ENCODE results near the gene TMEM89. TPM values are rescaled to one million over a fixed set of nuclear protein-coding genes. Genes with fewer than 3 reads are reported as not detected.
A peak's percentile ranks its signal among the peaks of the same experiment; 100 is the strongest.

TMEM89 gene
- not detected in 2 replicates for total RNA-seq (2014; rRNA removed; shearing (Covaris generic); ENCODE audit: low replicate concordance)

DNA sequence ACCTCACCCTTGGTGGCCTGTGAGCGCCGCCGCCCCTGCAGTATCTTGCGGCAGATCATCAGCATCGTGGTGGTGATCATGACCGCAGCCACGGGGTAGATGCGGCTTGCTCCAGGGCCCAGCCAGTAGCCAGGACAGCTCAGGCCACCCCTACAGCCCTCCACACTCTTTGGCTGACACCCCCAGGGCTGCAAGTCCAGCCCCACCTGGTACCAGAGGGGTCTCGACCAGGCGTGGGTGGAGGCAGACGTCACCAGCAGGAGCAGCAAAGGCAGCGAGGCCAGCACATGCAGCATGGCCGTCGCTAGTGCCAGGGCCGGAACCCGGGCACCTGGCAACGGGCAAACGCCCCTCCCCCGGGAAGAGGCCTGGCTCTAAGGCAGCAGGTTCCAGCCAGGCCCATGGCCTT lies at the start of gene TMEM89:
TSS of gene TMEM89 (minus strand) at position 309 of the 409 bp plus-strand sequence. CDS start at position 296, 13 bp downstream.
- Histone ChIP-seq H3K36me3 (ENCODE audit: insufficient read depth, low read length) (no peaks in the 10 kb centered on the region; the same call in 1 of the 2 replicates), H3K79me2 (ENCODE audit: low read length) (no peaks in the 10 kb centered on the region), H3K9me3 (ENCODE audit: low read length) (peaks cover 15% of the 10 kb centered on the region), H3K27ac (ENCODE audit: low read length) (no peak within 1 kb of the TSS), H3K9ac (ENCODE audit: low read length) (no peak within 1 kb of the TSS), H4K20me1 (ENCODE audit: insufficient read depth, low read depth, low read length) (no peaks in the 10 kb centered on the region), H3K27me3 (ENCODE audit: low read length) (no peaks in the 10 kb centered on the region), H2AFZ (ENCODE audit: low read length) (no peak within 1 kb of the TSS), H3K4me3 (ENCODE audit: low read length) (no peak within 1 kb of the TSS), H3K4me2 (ENCODE audit: low read depth, low read length, poor library complexity, severe bottlenecking) (no peak within 1 kb of the TSS), H3K4me1 (ENCODE audit: low read length) (no peaks in the 10 kb centered on the region), H3K9me2 (replicated peaks; ENCODE audit: insufficient read depth, low read length) (no peaks in the 10 kb centered on the region)
- no peak for DNase-seq

DNA sequence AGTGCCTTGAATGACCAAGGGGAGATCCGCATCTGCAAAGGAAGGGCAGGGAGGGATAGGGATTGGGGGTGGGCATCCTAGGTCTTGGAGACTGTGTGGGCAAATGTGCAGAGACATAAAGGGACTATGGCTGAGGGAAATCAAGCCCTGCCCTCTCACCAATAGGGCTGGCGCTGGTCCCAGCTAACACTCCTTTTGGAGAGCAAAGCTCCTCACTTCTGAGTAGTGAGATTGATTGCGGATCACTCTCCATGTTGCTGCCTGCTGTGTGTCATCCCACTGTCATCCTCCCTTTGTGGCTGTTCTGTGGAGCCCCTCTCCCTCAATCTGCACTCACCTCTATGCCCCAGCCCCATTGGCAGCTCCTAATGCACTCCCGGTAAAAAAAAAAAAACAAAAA lies 43.4 kb upstream of the TMEM89 start:
- no peak overlapping the region for H3K27ac ChIP-seq (ENCODE audit: low read length)
- H4K20me1 ChIP-seq (ENCODE audit: insufficient read depth, low read depth, low read length) = no peaks in the 10 kb centered on the region
- DNase-seq = no peak
- H3K4me3 ChIP-seq (ENCODE audit: low read length) = no peak overlapping the region
- no peaks in the 10 kb centered on the region for H3K79me2 ChIP-seq (ENCODE audit: low read length)
- H3K9ac ChIP-seq (ENCODE audit: low read length) = no peak overlapping the region
- no peaks in the 10 kb centered on the region for H3K4me1 ChIP-seq (ENCODE audit: low read length)
- H3K36me3 ChIP-seq (ENCODE audit: insufficient read depth, low read length) = peaks cover 3% of the 10 kb centered on the region; the same call in 1 of the 2 replicates
- no peaks in the 10 kb centered on the region for H3K9me3 ChIP-seq (ENCODE audit: low read length)
- no peak overlapping the region for H2AFZ ChIP-seq (ENCODE audit: low read length)
- no peak overlapping the region for H3K4me2 ChIP-seq (ENCODE audit: low read depth, low read length, poor library complexity, severe bottlenecking)
- H3K9me2 ChIP-seq (replicated peaks; ENCODE audit: insufficient read depth, low read length) = no peaks in the 10 kb centered on the region
- no peaks in the 10 kb centered on the region for H3K27me3 ChIP-seq (ENCODE audit: low read length)

GRCh38 chr3:48664313-48664644 lies 42.7 kb upstream of the TMEM89 start:
- Histone ChIP-seq H2AFZ (ENCODE audit: low read length) (no peak overlapping the region), H3K27ac (ENCODE audit: low read length) (no peak overlapping the region), H3K9me3 (ENCODE audit: low read length) (no peaks in the 10 kb centered on the region), H3K27me3 (ENCODE audit: low read length) (no peaks in the 10 kb centered on the region), H3K4me1 (ENCODE audit: low read length) (no peaks in the 10 kb centered on the region), H3K9me2 (replicated peaks; ENCODE audit: insufficient read depth, low read length) (no peaks in the 10 kb centered on the region), H3K4me2 (ENCODE audit: low read depth, low read length, poor library complexity, severe bottlenecking) (no peak overlapping the region), H4K20me1 (ENCODE audit: insufficient read depth, low read depth, low read length) (no peaks in the 10 kb centered on the region), H3K79me2 (ENCODE audit: low read length) (no peaks in the 10 kb centered on the region), H3K4me3 (ENCODE audit: low read length) (no peak overlapping the region), H3K36me3 (ENCODE audit: insufficient read depth, low read length) (peaks cover 3% of the 10 kb centered on the region; the same call in 1 of the 2 replicates), H3K9ac (ENCODE audit: low read length) (no peak overlapping the region)
- no peak for DNase-seq

- no peak for DNase-seq
- peaks cover 3% of the 10 kb centered on the region; the same call in 1 of the 2 replicates for H3K36me3 ChIP-seq (ENCODE audit: insufficient read depth, low read length)
- H3K9me2 ChIP-seq (replicated peaks; ENCODE audit: insufficient read depth, low read length) = no peaks in the 10 kb centered on the region
- no peaks in the 10 kb centered on the region for H3K27me3 ChIP-seq (ENCODE audit: low read length)
- no peak overlapping the region for H3K27ac ChIP-seq (ENCODE audit: low read length)
- no peaks in the 10 kb centered on the region for H3K9me3 ChIP-seq (ENCODE audit: low read length)
- H4K20me1 ChIP-seq (ENCODE audit: insufficient read depth, low read depth, low read length) = no peaks in the 10 kb centered on the region
- H3K9ac ChIP-seq (ENCODE audit: low read length) = no peak overlapping the region
- H3K79me2 ChIP-seq (ENCODE audit: low read length) = no peaks in the 10 kb centered on the region
- H3K4me3 ChIP-seq (ENCODE audit: low read length) = no peak overlapping the region
- no peak overlapping the region for H2AFZ ChIP-seq (ENCODE audit: low read length)
- H3K4me2 ChIP-seq (ENCODE audit: low read depth, low read length, poor library complexity, severe bottlenecking) = no peak overlapping the region
- no peaks in the 10 kb centered on the region for H3K4me1 ChIP-seq (ENCODE audit: low read length)
Measured at GRCh38 chr3:48663489-48664312, 42.1 kb upstream of the TMEM89 start.

GRCh38 chr3:48662753-48663488 lies 41.4 kb upstream of the TMEM89 start, which contains the start of gene CELSR3:
Gene CELSR3 (minus strand): TSS chr3:48662886. CDS start chr3:48662634, 252 bp downstream.
- no peaks in the 10 kb centered on the region for H3K9me3 ChIP-seq (ENCODE audit: low read length)
- H3K27ac ChIP-seq (ENCODE audit: low read length) = no peak within 1 kb of the TSS
- peaks cover 3% of the 10 kb centered on the region; the same call in 1 of the 2 replicates for H3K36me3 ChIP-seq (ENCODE audit: insufficient read depth, low read length)
- no peaks in the 10 kb centered on the region for H3K4me1 ChIP-seq (ENCODE audit: low read length)
- H3K4me2 ChIP-seq (ENCODE audit: low read depth, low read length, poor library complexity, severe bottlenecking) = no peak within 1 kb of the TSS
- H3K4me3 ChIP-seq (ENCODE audit: low read length) = no peak within 1 kb of the TSS
- H3K27me3 ChIP-seq (ENCODE audit: low read length) = no peaks in the 10 kb centered on the region
- H3K79me2 ChIP-seq (ENCODE audit: low read length) = no peaks in the 10 kb centered on the region
- no peaks in the 10 kb centered on the region for H3K9me2 ChIP-seq (replicated peaks; ENCODE audit: insufficient read depth, low read length)
- H3K9ac ChIP-seq (ENCODE audit: low read length) = no peak within 1 kb of the TSS
- no peaks in the 10 kb centered on the region for H4K20me1 ChIP-seq (ENCODE audit: insufficient read depth, low read depth, low read length)
- no peak for DNase-seq
- H2AFZ ChIP-seq (ENCODE audit: low read length) = no peak within 1 kb of the TSS

GRCh38 chr3:48662145-48662752 lies 40.7 kb upstream of the TMEM89 start:
- Histone ChIP-seq H2AFZ (ENCODE audit: low read length) (no peak overlapping the region), H3K9me3 (ENCODE audit: low read length) (no peaks in the 10 kb centered on the region), H3K4me2 (ENCODE audit: low read depth, low read length, poor library complexity, severe bottlenecking) (no peak overlapping the region), H3K4me3 (ENCODE audit: low read length) (no peak overlapping the region), H3K79me2 (ENCODE audit: low read length) (no peaks in the 10 kb centered on the region), H3K36me3 (ENCODE audit: insufficient read depth, low read length) (peaks cover 3% of the 10 kb centered on the region; the same call in 1 of the 2 replicates), H3K4me1 (ENCODE audit: low read length) (no peaks in the 10 kb centered on the region), H3K9ac (ENCODE audit: low read length) (no peak overlapping the region), H3K27me3 (ENCODE audit: low read length) (no peaks in the 10 kb centered on the region), H3K9me2 (replicated peaks; ENCODE audit: insufficient read depth, low read length) (no peaks in the 10 kb centered on the region), H3K27ac (ENCODE audit: low read length) (no peak overlapping the region), H4K20me1 (ENCODE audit: insufficient read depth, low read depth, low read length) (no peaks in the 10 kb centered on the region)
- no peak for DNase-seq

- Histone ChIP-seq H3K27ac (ENCODE audit: low read length) (no peak overlapping the region), H3K9me2 (replicated peaks; ENCODE audit: insufficient read depth, low read length) (no peaks in the 10 kb centered on the region), H3K4me2 (ENCODE audit: low read depth, low read length, poor library complexity, severe bottlenecking) (no peak overlapping the region), H3K79me2 (ENCODE audit: low read length) (no peaks in the 10 kb centered on the region), H3K4me1 (ENCODE audit: low read length) (peaks cover 1% of the 10 kb centered on the region), H3K27me3 (ENCODE audit: low read length) (no peaks in the 10 kb centered on the region), H3K4me3 (ENCODE audit: low read length) (no peak overlapping the region), H4K20me1 (ENCODE audit: insufficient read depth, low read depth, low read length) (no peaks in the 10 kb centered on the region), H3K9me3 (ENCODE audit: low read length) (no peaks in the 10 kb centered on the region), H3K9ac (ENCODE audit: low read length) (no peak overlapping the region), H3K36me3 (ENCODE audit: insufficient read depth, low read length) (peaks cover 3% of the 10 kb centered on the region; the same call in 1 of the 2 replicates), H2AFZ (ENCODE audit: low read length) (no peak overlapping the region)
- peak; percentile 70 for DNase-seq
Measured at GRCh38 chr3:48661501-48662144, 40.1 kb upstream of the TMEM89 start.

Data from Karpas-422 (cell line).